Inflammatory macrophage treated with lipopolysaccharide for 1 hour (primary cell): Measurements from ENCODE around the gene RPL37.
"Not testable (repeated sequence)": the region's sequence is repeated elsewhere in the genome, so short reads cannot be mapped to it uniquely, and the experiment has no call there.

Source experiments
- DNase-seq, 2 donors: peaks; one replicate each; pipeline ENCODE4 v3.0.0-alpha.2; 2020 to 2022

Gene RPL37

GRCh38 chr5:40796487-40796889 lies 38.5 kb downstream of the RPL37 start:
- DNase-seq = peak; percentile 61 to 72

DNA sequence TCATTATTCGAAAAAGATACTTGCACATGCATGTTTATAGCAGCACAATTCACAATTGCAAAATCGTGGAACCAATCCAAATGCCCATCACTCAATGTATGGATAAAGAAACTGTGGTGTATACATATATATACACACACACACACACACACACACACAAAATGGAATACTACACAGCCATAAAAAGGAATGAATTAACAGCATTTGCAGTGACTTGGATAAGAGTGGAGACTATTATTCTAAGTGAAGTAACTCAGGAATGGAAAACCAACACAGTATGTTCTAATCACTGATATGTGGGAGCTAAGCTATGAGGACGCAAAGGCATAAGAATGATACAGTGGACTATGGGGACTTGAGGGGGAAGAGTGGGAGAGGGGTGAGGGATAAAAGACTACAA lies 40.1 kb downstream of the RPL37 start:
- DNase-seq = not testable (repeated sequence)

DNA sequence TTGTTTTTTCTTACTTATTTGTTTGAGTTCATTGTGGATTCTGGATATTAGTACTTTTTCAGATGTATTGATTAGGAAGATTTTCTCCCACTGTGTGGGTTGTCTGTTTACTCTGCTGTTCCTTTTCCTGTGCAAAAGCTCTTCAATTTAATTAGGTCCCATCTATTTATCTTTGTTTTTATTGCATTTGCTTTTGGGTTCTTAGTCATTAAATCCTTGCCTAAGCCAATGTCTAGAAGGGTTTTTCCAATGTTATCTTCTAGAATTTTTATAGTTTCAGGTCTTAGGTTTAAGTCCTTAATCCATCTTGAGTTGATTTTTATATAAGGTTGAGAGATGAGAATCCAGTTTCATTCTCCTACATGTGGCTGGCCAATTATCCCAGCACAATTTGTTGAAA lies 40.7 kb downstream of the RPL37 start:
- not testable (repeated sequence) for DNase-seq

DNA sequence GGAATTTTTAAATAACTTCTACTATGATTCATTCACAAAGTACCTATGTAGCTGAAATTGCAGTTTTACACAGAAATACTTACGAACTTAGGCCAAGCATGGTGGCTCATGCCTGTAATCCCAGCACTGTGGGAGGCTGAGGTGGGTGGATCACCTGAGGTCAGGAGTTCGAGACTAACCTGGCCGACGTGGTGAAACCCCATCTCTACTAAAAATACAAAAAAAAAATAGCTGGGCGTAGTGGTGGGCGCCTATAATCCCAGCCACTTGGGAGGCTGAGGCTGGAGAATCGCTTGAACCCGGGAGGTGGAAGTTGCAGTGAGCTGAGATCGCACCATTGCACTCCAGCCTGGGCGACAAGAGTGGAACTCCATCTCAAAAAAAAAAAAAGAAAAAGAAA lies 42.3 kb downstream of the RPL37 start:
- not testable (repeated sequence) for DNase-seq

GRCh38 chr5:40791715-40792139 lies 43.3 kb downstream of the RPL37 start:
- DNase-seq = no peak

DNA sequence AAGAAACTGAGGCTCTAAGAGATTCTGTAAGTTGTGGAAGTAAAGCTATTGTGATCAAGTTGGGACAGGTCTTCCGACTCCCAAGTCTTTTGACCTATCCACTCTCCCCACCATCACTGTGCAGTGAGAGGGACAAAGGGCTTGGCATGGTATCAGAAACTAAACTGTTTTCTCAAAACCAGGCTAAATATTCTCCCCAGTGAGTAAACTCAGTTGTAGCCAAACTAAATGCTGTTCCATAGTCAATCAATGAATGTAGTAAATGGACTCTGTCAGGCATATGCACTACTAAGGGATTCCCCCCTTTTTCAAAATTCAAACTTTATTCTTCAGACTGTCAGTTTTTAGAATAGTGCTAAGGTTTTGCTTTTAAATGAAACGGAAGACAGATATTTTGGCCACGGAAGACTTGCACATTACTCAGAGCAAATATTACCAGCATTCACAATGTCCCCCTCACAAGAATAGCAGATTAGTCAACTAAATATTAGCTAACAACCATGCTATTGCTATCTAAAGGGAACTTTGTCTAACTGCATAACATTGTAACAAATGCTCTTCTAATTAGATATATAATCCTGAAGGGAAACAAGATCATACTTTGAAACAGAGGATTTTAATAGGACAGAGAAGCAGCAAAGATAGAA lies 44.0 kb downstream of the RPL37 start:
- DNase-seq = peak; percentile 7 to 8

- DNase-seq = not testable (repeated sequence)
These were observed 46.1 kb downstream of the RPL37 start for GRCh38 chr5:40788941-40789340.

- DNase-seq = no peak
These were observed 47.0 kb downstream of the RPL37 start for GRCh38 chr5:40787986-40788385.

- not testable (repeated sequence) for DNase-seq
These were observed 48.4 kb downstream of the RPL37 start for GRCh38 chr5:40786664-40787063.

DNA sequence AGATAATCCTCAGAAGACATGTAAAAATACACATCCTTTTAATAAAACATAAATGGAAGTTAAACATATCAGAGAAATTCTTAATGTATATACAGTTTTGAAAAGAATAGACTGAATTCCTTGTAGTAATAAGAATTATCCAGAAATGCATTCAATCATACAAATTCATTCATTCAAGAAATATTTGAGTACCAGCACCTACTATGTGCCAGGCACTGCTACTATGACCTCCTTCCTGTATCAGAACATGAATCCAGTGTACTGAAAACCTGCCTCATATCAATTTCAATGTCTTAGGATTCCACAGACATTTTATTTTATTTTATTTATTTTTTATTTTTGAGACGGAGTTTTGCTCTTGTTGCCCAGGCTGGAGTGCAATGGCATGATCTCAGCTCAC lies 50.1 kb downstream of the RPL37 start:
- no peak for DNase-seq

GRCh38 chr5:40784027-40784653 lies 50.9 kb downstream of the RPL37 start:
- DNase-seq = no peak

- no peak for DNase-seq
These were observed 53.1 kb downstream of the RPL37 start for GRCh38 chr5:40781843-40782409.

GRCh38 chr5:40780858-40781257 lies 54.2 kb downstream of the RPL37 start:
- no peak for DNase-seq

GRCh38 chr5:40780199-40780598 lies 54.8 kb downstream of the RPL37 start:
- DNase-seq = no peak

DNA sequence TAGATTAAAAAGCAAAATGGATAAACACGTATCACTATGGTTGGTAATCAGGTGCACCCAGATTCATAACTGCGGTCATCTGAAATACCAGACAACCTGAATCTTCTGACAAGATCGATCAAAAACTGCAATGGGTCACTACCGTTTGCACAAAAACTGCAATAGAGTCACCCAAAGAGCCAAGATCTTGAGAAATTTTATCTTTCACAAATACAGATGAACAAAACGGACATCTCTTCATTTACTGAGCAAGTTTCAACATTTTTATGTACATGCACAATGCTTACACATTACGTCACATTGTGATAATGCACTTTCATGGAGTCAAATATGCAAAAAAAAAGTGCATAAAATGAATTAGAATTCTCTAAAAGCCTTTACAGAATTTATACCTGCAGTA lies 55.5 kb downstream of the RPL37 start:
- no peak for DNase-seq

GRCh38 chr5:40778133-40778532 lies 56.9 kb downstream of the RPL37 start:
- no peak for DNase-seq

- no peak for DNase-seq
These were observed 58.4 kb downstream of the RPL37 start for GRCh38 chr5:40776658-40776977.

- no peak for DNase-seq
These were observed 59.0 kb downstream of the RPL37 start for GRCh38 chr5:40775846-40776657.
